ENCODE results near the gene KLHL35. TPM values are rescaled to one million over a fixed set of nuclear protein-coding genes. Genes with fewer than 3 reads are reported as not detected.

KLHL35 gene
- total RNA-seq, 1 donor = 1.3 TPM

- TF ChIP-seq CTCF (IDR thresholded peaks at IDR 0.05; ENCODE audit: insufficient read depth, low read depth, low read length) = no peak
- H3K4me3 ChIP-seq (ENCODE audit: low read depth, low read length) = no peak overlapping the region
- DNase-seq (ENCODE audit: low read depth) = no peak
These were observed 30.0 kb downstream of the KLHL35 start for GRCh38 chr11:75403037-75403436.

GRCh38 chr11:75402002-75402773 is 30.8 kb downstream of the KLHL35 start:
- no peak for TF ChIP-seq CTCF (IDR thresholded peaks at IDR 0.05; ENCODE audit: insufficient read depth, low read depth, low read length)
- no peak overlapping the region for H3K4me3 ChIP-seq (ENCODE audit: low read depth, low read length)

GRCh38 chr11:75400146-75400865 is 32.7 kb downstream of the KLHL35 start:
- DNase-seq (ENCODE audit: low read depth) = peak; percentile 28
- peak overlapping the region; percentile 81 for H3K4me3 ChIP-seq (ENCODE audit: low read depth, low read length)
- no peak for TF ChIP-seq CTCF (IDR thresholded peaks at IDR 0.05; ENCODE audit: insufficient read depth, low read depth, low read length)

More at GRCh38 chr11:75402002-75402773, 30.8 kb downstream of the KLHL35 start:
- no peak for DNase-seq (ENCODE audit: low read depth)

- peak; percentile 8 for TF ChIP-seq CTCF (IDR thresholded peaks at IDR 0.05; ENCODE audit: insufficient read depth, low read depth, low read length)
- DNase-seq (ENCODE audit: low read depth) = peak; percentile 93
- peak within 1 kb of the TSS; percentile 81 for H3K4me3 ChIP-seq (ENCODE audit: low read depth, low read length)
These were observed 33.5 kb downstream of the KLHL35 start, which contains the start of gene RPS3 for GRCh38 chr11:75399344-75400145. Gene RPS3 (plus strand): TSS chr11:75399518. CDS start chr11:75399548, 30 bp downstream.

GRCh38 chr11:75398906-75399305 is 34.1 kb downstream of the KLHL35 start:
- no peak for TF ChIP-seq CTCF (IDR thresholded peaks at IDR 0.05; ENCODE audit: insufficient read depth, low read depth, low read length)
- no peak for DNase-seq (ENCODE audit: low read depth)
- no peak overlapping the region for H3K4me3 ChIP-seq (ENCODE audit: low read depth, low read length)

- no peak for TF ChIP-seq CTCF (IDR thresholded peaks at IDR 0.05; ENCODE audit: insufficient read depth, low read depth, low read length)
- no peak for DNase-seq (ENCODE audit: low read depth)
- H3K4me3 ChIP-seq (ENCODE audit: low read depth, low read length) = no peak overlapping the region
These were observed 38.7 kb downstream of the KLHL35 start for GRCh38 chr11:75394085-75394840.

Data from fibroblast of villous mesenchyme (primary cell).